ENCODE results near the gene GJB5. TPM values are rescaled to one million over a fixed set of nuclear protein-coding genes. Genes with fewer than 3 reads are reported as not detected.

GJB5 gene
- total and polyA plus RNA-seq, 2 of the 8 experiments (the other 6 are each of a cell fraction or from before 2014, with no cell fraction given), result 0.86 to 3.1 TPM

GRCh38 chr1:34758751-34759150 lies 3.9 kb downstream of the GJB5 start (continued):
- TF ChIP-seq, protein P1, sequence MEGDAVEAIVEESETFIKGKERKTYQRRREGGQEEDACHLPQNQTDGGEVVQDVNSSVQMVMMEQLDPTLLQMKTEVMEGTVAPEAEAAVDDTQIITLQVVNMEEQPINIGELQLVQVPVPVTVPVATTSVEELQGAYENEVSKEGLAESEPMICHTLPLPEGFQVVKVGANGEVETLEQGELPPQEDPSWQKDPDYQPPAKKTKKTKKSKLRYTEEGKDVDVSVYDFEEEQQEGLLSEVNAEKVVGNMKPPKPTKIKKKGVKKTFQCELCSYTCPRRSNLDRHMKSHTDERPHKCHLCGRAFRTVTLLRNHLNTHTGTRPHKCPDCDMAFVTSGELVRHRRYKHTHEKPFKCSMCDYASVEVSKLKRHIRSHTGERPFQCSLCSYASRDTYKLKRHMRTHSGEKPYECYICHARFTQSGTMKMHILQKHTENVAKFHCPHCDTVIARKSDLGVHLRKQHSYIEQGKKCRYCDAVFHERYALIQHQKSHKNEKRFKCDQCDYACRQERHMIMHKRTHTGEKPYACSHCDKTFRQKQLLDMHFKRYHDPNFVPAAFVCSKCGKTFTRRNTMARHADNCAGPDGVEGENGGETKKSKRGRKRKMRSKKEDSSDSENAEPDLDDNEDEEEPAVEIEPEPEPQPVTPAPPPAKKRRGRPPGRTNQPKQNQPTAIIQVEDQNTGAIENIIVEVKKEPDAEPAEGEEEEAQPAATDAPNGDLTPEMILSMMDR (IDR thresholded peaks at IDR 0.05; ENCODE audit: control extremely low read depth in 1 of 3, insufficient read depth in 1 of 3, low read depth in 1 of 3, low read length in 3 of 3), result no peak
- no peak for TF ChIP-seq POU5F1 (IDR thresholded peaks at IDR 0.05; ENCODE audit: low read depth, low read length)

All from H1 (cell line).